AG04449 (cell line): Measurements from ENCODE around the gene TSPAN9.

Experiments
- CTCF ChIA-PET: fragments of 350-600 bp; formaldehyde crosslinking; extraction: SDS; loops from one replicate; lab custom pipeline; 2021; ENCODE audit warnings: antibody characterized with exemption; lab: Yijun Ruan, JAX
- POLR2A ChIA-PET: fragments of 400-600, 350-600 bp; formaldehyde crosslinking; extraction: SDS; loops from one replicate; lab custom pipeline; 2020; ENCODE audit warnings: antibody characterized with exemption, inconsistent platforms; lab: Yijun Ruan, JAX
- DNase-seq: peaks from one replicate; pipeline ENCODE4 v3.0.0-alpha.2; 2010; ENCODE audit warnings: low read depth, low spot score
- H3K4me3 ChIP-seq: 2 replicates; pipeline ENCODE4 v1.5.1; 2011; ENCODE audit warnings: low read depth, mild to moderate bottlenecking, control low read depth, low read length
- TF ChIP-seq, protein P1 (sequence below): IDR thresholded peaks from one replicate; pipeline ENCODE4 v1.5.1; 2011; ENCODE audit warnings: mild to moderate bottlenecking, moderate library complexity, low read length, control low read depth, inconsistent platforms; ENCODE audit not compliant: insufficient read depth; ENCODE audit errors: missing control alignments

Gene TSPAN9

GRCh38 chr12:3069714-3070113 lies 7.5 kb upstream of the TSPAN9 start:
- no peak for DNase-seq
- TF ChIP-seq, protein P1, sequence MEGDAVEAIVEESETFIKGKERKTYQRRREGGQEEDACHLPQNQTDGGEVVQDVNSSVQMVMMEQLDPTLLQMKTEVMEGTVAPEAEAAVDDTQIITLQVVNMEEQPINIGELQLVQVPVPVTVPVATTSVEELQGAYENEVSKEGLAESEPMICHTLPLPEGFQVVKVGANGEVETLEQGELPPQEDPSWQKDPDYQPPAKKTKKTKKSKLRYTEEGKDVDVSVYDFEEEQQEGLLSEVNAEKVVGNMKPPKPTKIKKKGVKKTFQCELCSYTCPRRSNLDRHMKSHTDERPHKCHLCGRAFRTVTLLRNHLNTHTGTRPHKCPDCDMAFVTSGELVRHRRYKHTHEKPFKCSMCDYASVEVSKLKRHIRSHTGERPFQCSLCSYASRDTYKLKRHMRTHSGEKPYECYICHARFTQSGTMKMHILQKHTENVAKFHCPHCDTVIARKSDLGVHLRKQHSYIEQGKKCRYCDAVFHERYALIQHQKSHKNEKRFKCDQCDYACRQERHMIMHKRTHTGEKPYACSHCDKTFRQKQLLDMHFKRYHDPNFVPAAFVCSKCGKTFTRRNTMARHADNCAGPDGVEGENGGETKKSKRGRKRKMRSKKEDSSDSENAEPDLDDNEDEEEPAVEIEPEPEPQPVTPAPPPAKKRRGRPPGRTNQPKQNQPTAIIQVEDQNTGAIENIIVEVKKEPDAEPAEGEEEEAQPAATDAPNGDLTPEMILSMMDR = no peak
- CTCF ChIA-PET = interaction anchor here (1.2 to 10.2 kb wide), 4 partner anchors 58 to 207 kb away, joined by 3 to 250 read pairs (median 6); no protein-coding TSS in a partner anchor
- POLR2A ChIA-PET = no interaction called here
- H3K4me3 ChIP-seq = no peak overlapping the region

GRCh38 chr12:3071107-3071506 lies 6.1 kb upstream of the TSPAN9 start:
- no peak overlapping the region for H3K4me3 ChIP-seq
- TF ChIP-seq, protein P1 = no peak
- DNase-seq = no peak
- ChIA-PET CTCF (interaction anchor here (0.6 to 10.2 kb wide), 7 partner anchors 10 to 206 kb away, joined by 3 to 250 read pairs (median 5); no protein-coding TSS in a partner anchor), POLR2A (no interaction called here)

- TF ChIP-seq, protein P1 = no peak
- CTCF ChIA-PET = interaction anchor here (1.3 to 10.2 kb wide), 4 partner anchors 11 to 205 kb away, joined by 4 to 250 read pairs (median 5); no protein-coding TSS in a partner anchor
- POLR2A ChIA-PET = no interaction called here
- DNase-seq = no peak
- H3K4me3 ChIP-seq = no peak overlapping the region
Observed at GRCh38 chr12:3071710-3072109, 5.5 kb upstream of the TSPAN9 start.

GRCh38 chr12:3073438-3074250 lies 3.5 kb upstream of the TSPAN9 start:
- CTCF ChIA-PET = interaction anchor here (0.7 to 10.2 kb wide), 55 partner anchors 8 to 236 kb away, joined by 3 to 250 read pairs (median 4); no protein-coding TSS in a partner anchor
- no peak overlapping the region for H3K4me3 ChIP-seq

DNA sequence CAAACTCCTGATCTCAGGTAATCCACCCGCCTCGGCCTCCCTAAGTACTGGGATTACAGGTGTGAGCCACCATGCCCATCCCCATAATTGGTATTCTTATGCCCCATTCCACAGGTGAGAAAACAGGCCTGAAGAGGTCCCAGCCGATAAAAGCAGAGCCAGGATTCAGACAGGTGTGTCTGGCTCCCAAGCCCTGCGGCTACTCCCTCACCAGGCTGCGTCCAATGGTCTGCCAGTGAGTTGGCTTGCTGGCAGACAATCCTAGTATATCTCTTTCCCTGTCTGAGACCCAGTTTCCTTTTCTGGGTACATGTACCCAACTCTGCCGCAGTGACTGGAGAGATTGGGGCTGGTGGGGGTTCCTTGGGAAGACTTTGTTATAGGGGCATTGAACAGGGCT lies 1.9 kb upstream of the TSPAN9 start:
- no peak for DNase-seq
- no peak overlapping the region for H3K4me3 ChIP-seq
- CTCF ChIA-PET = interaction anchor here (0.5 to 10.2 kb wide), 9 partner anchors 17 to 214 kb away, joined by 3 to 250 read pairs (median 4); no protein-coding TSS in a partner anchor
- POLR2A ChIA-PET = no interaction called here
- TF ChIP-seq, protein P1 = no peak

More at GRCh38 chr12:3073438-3074250, 3.5 kb upstream of the TSPAN9 start:
- peak; percentile 42 for DNase-seq
- TF ChIP-seq, protein P1 = peak; percentile 91
- POLR2A ChIA-PET = interaction anchor here (0.7 to 1.3 kb wide), 2 partner anchors 202 to 222 kb away, joined by 3 to 8 read pairs; no protein-coding TSS in a partner anchor

GRCh38 chr12:3077572-3078081 lies 448 bp downstream of the TSPAN9 start:
- no peak for DNase-seq
- TF ChIP-seq, protein P1 = no peak
- ChIA-PET CTCF (interaction anchor here (0.7 to 1.4 kb wide), 4 partner anchors 14 to 197 kb away, joined by 3 to 15 read pairs (median 4); no protein-coding TSS in a partner anchor), POLR2A (interaction anchor here (1.0 kb wide), 1 partner anchor 45 kb away, joined by 3 read pairs; no protein-coding TSS in a partner anchor)
- peak overlapping the region; percentile 71 for H3K4me3 ChIP-seq
